Thoracic aorta (tissue), 2 donors: Measurements from ENCODE around the gene WTIP. TPM values are rescaled to one million over a fixed set of nuclear protein-coding genes. Genes with fewer than 3 reads are reported as not detected.

Experiments
- ATAC-seq: fragments of 150-250 bp; one replicate; pipeline ENCODE4 v1.8.0; 2017; ENCODE audit warnings: low read depth; ENCODE audit not compliant: insufficient number of reproducible peaks, low FRiP score
- DNase-seq: peaks from one replicate; pipeline ENCODE4 v3.0.0-alpha.2; 2020; ENCODE audit warnings: low spot score
- H3K27ac ChIP-seq, 2 donors: fragments of 200-600 bp; sonication (generic); 1 replicate in 1 of 2; 2 replicates in 1 of 2; pipeline ENCODE4 v1.5.1; 2016; ENCODE audit warnings: mild to moderate bottlenecking in 2 of 2, moderate library complexity in 2 of 2
- H3K27me3 ChIP-seq: fragments of 200-600 bp; sonication (generic); replicated peaks from 2 replicates; pipeline ENCODE4 v1.6.0; 2016; ENCODE audit warnings: mild to moderate bottlenecking; ENCODE audit not compliant: insufficient read depth
- H3K36me3 ChIP-seq: fragments of 200-600 bp; sonication (generic); one replicate; pipeline ENCODE4 v1.5.1; 2016
- H3K4me1 ChIP-seq, 2 donors: fragments of 200-600 bp; sonication (generic); 1 replicate in 1 of 2; 2 replicates in 1 of 2; pipeline versions ENCODE4 v1.5.1 to v1.6.0; 2016; ENCODE audit warnings: low read depth in 2 of 2, mild to moderate bottlenecking in 1 of 2; ENCODE audit not compliant: control insufficient read depth in 1 of 2
- H3K4me3 ChIP-seq: fragments of 200-600 bp; sonication (generic); 2 replicates; pipeline ENCODE4 v1.5.1; 2016; ENCODE audit warnings: mild to moderate bottlenecking
- H3K9me3 ChIP-seq: fragments of 200-600 bp; sonication (generic); 2 replicates; pipeline ENCODE4 v1.5.1; 2016
- total RNA-seq, 2 donors: library from RNA; depleted of rRNA; stranded (reverse); fragments of >200 nt; gene quantifications; one replicate each; pipeline versions ENCODE4 v1.1.0 to v1.2.3, GENCODE V29; 2016
- TF ChIP-seq, protein P1 (sequence below): fragments of 200-600 bp; sonication (generic); IDR thresholded peaks from one replicate; pipeline ENCODE4 v1.5.1; 2019; ENCODE audit warnings: antibody characterized with exemption

Gene WTIP
- total RNA-seq, 2 donors from 2014 or later, result 110 to 175 TPM

DNA sequence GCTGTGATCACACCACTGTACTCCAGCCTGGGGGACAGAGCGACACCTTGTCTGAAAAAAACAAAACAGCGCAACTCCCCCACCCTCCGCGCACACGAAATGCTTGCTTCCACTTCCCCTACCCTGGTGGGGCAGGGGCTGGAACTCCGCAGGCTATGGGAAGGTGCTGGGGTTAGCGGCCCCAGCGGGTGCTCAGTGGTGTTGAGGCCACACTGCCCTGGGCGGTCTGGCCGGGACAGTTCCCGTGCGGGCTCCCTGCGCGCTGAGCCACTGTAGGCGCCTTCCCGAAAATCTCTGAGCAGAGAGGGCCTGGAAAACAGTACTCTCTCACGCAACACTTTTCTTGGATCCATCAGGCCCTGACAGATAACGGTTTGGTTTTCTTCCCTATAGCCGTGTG is 1.1 kb upstream of the WTIP start:
- Histone ChIP-seq H3K36me3 (no peaks in the 10 kb centered on the region), H3K4me1 (peaks cover 7 to 46% of the 10 kb centered on the region in 2 donors), H3K27ac (peak overlapping the region; percentile 92 to 96), H3K27me3 (no peaks in the 10 kb centered on the region), H3K9me3 (no peaks in the 10 kb centered on the region), H3K4me3 (peak overlapping the region; percentile 86)
- ATAC-seq (no peak), DNase-seq (no peak)
- TF ChIP-seq, protein P1, sequence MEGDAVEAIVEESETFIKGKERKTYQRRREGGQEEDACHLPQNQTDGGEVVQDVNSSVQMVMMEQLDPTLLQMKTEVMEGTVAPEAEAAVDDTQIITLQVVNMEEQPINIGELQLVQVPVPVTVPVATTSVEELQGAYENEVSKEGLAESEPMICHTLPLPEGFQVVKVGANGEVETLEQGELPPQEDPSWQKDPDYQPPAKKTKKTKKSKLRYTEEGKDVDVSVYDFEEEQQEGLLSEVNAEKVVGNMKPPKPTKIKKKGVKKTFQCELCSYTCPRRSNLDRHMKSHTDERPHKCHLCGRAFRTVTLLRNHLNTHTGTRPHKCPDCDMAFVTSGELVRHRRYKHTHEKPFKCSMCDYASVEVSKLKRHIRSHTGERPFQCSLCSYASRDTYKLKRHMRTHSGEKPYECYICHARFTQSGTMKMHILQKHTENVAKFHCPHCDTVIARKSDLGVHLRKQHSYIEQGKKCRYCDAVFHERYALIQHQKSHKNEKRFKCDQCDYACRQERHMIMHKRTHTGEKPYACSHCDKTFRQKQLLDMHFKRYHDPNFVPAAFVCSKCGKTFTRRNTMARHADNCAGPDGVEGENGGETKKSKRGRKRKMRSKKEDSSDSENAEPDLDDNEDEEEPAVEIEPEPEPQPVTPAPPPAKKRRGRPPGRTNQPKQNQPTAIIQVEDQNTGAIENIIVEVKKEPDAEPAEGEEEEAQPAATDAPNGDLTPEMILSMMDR, result no peak

DNA sequence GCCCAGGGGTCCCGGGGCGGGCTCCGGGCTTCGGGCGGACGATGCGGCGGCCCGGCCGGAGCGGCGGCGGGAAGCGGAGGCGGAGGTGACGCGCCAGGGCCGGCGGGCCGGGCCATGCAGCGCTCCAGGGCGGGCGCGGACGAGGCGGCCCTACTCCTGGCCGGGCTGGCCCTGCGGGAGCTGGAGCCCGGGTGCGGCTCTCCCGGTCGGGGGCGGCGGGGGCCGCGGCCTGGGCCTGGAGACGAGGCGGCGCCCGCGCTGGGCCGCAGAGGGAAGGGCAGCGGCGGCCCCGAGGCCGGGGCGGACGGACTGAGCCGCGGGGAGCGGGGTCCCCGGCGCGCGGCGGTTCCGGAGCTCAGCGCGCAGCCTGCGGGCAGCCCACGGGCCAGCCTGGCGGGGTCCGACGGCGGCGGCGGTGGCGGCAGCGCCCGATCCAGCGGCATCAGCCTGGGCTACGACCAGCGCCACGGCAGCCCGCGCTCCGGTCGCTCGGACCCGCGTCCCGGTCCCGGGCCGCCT is 362 bp downstream of the WTIP start:
- Histone ChIP-seq H3K4me3 (peak overlapping the region; percentile 74), H3K9me3 (no peaks in the 10 kb centered on the region), H3K27ac (peak overlapping the region; percentile 54 to 79), H3K36me3 (no peaks in the 10 kb centered on the region), H3K4me1 (peaks cover 4 to 47% of the 10 kb centered on the region in 2 donors), H3K27me3 (no peaks in the 10 kb centered on the region)
- DNase-seq, result no peak
- ATAC-seq, result peak; percentile 29
- TF ChIP-seq, protein P1, result no peak

DNA sequence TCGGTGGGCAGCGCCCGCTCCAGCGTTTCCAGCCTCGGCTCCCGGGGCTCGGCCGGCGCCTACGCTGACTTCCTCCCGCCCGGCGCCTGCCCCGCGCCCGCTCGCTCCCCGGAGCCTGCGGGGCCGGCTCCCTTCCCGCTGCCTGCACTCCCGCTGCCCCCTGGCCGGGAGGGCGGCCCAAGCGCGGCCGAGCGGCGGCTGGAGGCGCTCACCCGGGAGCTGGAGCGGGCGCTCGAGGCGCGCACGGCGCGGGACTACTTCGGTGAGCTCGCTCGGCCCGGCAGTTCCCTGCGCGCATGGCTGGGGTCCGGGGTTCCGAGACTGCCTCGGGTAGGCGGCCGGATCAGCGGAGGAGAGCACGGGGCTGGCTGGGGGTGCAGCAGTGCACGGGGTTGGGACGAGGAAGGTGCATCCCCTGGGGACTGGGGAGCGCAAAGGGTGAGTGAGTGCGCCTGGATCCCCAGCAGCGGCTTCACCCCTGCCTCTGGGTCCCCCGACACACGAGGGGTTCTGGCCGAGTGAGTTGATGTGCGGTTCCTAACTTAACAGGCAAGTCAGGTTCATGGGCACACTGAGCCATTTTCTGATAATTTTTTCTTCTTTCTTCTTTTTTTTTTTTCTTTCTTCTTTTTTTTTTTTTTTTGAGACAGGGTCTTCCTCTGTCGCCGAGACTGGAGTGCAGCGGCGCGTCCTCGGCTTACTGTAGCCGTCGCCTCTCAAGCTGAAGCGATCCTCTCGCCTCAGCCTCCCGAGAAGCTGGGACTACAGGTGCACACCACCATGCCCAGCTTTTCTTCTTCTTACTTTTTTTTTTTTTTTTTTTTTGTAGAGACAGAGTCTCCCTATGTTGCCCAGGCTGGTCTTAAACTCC is 1.1 kb downstream of the WTIP start:
- no peaks in the 10 kb centered on the region for H3K27me3 ChIP-seq
- TF ChIP-seq, protein P1, result no peak
- H3K4me3 ChIP-seq, result peak overlapping the region; percentile 74
- peak overlapping the region; percentile 54 to 79 for H3K27ac ChIP-seq
- no peaks in the 10 kb centered on the region for H3K36me3 ChIP-seq
- no peaks in the 10 kb centered on the region for H3K9me3 ChIP-seq
- DNase-seq (no peak), ATAC-seq (no peak)
- H3K4me1 ChIP-seq, result peaks cover 4 to 52% of the 10 kb centered on the region in 2 donors

DNA sequence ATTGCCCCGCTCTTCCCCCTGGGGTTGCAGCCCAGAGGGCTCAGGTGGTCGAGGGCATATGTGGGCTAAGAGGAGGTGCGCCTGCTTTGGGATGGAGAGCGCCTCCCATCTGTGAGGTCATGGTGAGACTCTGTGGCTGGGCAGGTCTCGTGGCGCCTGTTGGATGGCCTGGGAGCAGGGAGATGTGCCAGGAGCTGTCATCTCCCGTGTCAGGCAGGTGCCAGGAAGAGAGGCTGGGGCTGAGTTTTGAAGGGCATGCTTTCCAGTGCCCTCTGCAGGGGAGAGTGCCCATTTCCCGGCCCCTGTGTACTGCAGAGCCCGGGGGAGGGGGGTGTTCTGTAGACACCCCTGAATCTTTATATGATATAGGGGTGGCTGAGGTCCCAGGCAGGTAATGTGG is 2.8 kb downstream of the WTIP start:
- H3K27me3 ChIP-seq, result no peaks in the 10 kb centered on the region
- no peaks in the 10 kb centered on the region for H3K9me3 ChIP-seq
- H3K36me3 ChIP-seq, result no peaks in the 10 kb centered on the region
- TF ChIP-seq, protein P1, result no peak
- DNase-seq (no peak), ATAC-seq (no peak)
- peak overlapping the region; percentile 74 for H3K4me3 ChIP-seq
- H3K4me1 ChIP-seq, result peaks cover 4 to 55% of the 10 kb centered on the region in 2 donors
- peak overlapping the region; percentile 22 to 27 for H3K27ac ChIP-seq

DNA sequence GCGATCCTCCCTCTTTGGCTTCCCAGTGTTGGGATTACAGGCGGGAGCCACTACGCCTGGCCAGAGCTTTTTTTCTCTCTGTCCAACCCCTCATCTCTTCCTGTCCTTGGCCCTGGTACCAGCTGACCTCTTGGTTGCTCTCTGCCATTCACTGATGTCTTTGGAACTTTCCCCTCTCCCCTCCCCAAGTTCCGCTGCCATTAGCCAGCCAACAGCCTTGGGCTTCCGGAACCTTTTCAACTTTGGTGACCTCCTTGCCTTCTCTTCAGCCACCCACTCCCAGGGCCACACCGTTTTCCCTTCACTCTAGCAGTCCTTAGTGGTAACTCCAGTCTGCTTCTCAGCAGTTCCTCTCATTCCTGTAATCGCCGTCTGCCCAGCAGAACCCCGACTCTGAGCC is 4.3 kb downstream of the WTIP start:
- Histone ChIP-seq H3K27me3 (no peaks in the 10 kb centered on the region), H3K4me3 (no peak overlapping the region), H3K27ac (peak overlapping the region in 1 of 2 donors; percentile 23), H3K9me3 (no peaks in the 10 kb centered on the region), H3K4me1 (peaks cover 4 to 47% of the 10 kb centered on the region in 2 donors), H3K36me3 (no peaks in the 10 kb centered on the region)
- ATAC-seq, result no peak
- TF ChIP-seq, protein P1, result no peak
- no peak for DNase-seq
